GM12878 (cell line): ENCODE measurements around the gene TMEM239. TPM values are rescaled to one million over a fixed set of nuclear protein-coding genes. Genes with fewer than 3 reads are reported as not detected.

Experiments
- DPF2 ChIP-seq: fragments of 450-650 bp; IDR thresholded peaks from 2 replicates; pipeline ENCODE4 v1.6.1; 2017; ENCODE audit warnings: mild to moderate bottlenecking
- E4F1 ChIP-seq: fragments of 450-650 bp; IDR thresholded peaks from 2 replicates; pipeline ENCODE4 v1.6.1; 2018; ENCODE audit warnings: borderline replicate concordance, mild to moderate bottlenecking; ENCODE audit not compliant: partially characterized antibody
- EGR1 ChIP-seq, 2 experiments: IDR thresholded peaks; 1 replicate in 1 of 2; 2 replicates in 1 of 2; pipeline ENCODE4 v1.6.1; 2011 to 2012; ENCODE audit warnings: low read depth in 2 of 2, low read length in 2 of 2, borderline replicate concordance in 1 of 2, mild to moderate bottlenecking in 1 of 2, moderate library complexity in 1 of 2
- ESRRA ChIP-seq: IDR thresholded peaks from 2 replicates; pipeline ENCODE4 v1.6.1; 2012; ENCODE audit warnings: mild to moderate bottlenecking, low read length, improper control_type of control experiment
- KDM1A ChIP-seq: fragments of 200-600 bp; sonication (generic); IDR thresholded peaks from 2 replicates; pipeline ENCODE4 v1.6.1; 2016; ENCODE audit warnings: borderline replicate concordance
- KLF5 ChIP-seq: fragments of 450-650 bp; IDR thresholded peaks from 2 replicates; pipeline ENCODE4 v1.6.1; 2014; ENCODE audit warnings: mild to moderate bottlenecking; ENCODE audit not compliant: partially characterized antibody
- LARP7 ChIP-seq: fragments of 450-650 bp; IDR thresholded peaks from 2 replicates; pipeline ENCODE4 v1.6.1; 2017; ENCODE audit warnings: mild to moderate bottlenecking
- MEF2B ChIP-seq: fragments of 450-650 bp; IDR thresholded peaks from 2 replicates; pipeline ENCODE4 v1.6.1; 2018; ENCODE audit warnings: mild to moderate bottlenecking, moderate library complexity; ENCODE audit not compliant: partially characterized antibody, poor library complexity, severe bottlenecking
- MTA2 ChIP-seq: fragments of 450-650 bp; IDR thresholded peaks from 2 replicates; pipeline ENCODE4 v1.6.1; 2016; ENCODE audit warnings: low read depth, mild to moderate bottlenecking, moderate library complexity
- MXI1 ChIP-seq: fragments of 150-350 bp; IDR thresholded peaks from 2 replicates; pipeline ENCODE4 v1.6.1; 2011; ENCODE audit warnings: low read depth, mild to moderate bottlenecking, inconsistent platforms, low read length, improper control_type of control experiment
- MYC ChIP-seq: IDR thresholded peaks from 2 replicates; pipeline ENCODE4 v1.6.1; 2011; ENCODE audit warnings: mild to moderate bottlenecking, low read length, moderate library complexity, inconsistent platforms; ENCODE audit not compliant: insufficient read depth, insufficient replicate concordance, insufficient read length, severe bottlenecking
- PAX5 ChIP-seq: IDR thresholded peaks from 2 replicates; pipeline ENCODE4 v1.6.1; 2011; ENCODE audit warnings: low read depth, low read length, borderline replicate concordance
- POLR2AphosphoS5 ChIP-seq: IDR thresholded peaks from 2 replicates; pipeline ENCODE4 v1.6.1; 2011; ENCODE audit warnings: mild to moderate bottlenecking, low read length, inconsistent platforms
- RELA ChIP-seq: fragments of 450-650 bp; IDR thresholded peaks from 2 replicates; pipeline ENCODE4 v1.8.0; 2014; ENCODE audit warnings: borderline replicate concordance; ENCODE audit not compliant: partially characterized antibody
- RUNX3 ChIP-seq: IDR thresholded peaks from 2 replicates; pipeline ENCODE4 v1.6.1; 2012; ENCODE audit warnings: low read length, inconsistent platforms
- SMAD5 ChIP-seq: IDR thresholded peaks from 2 replicates; pipeline ENCODE4 v1.6.1; 2016; ENCODE audit warnings: antibody characterized with exemption, low read depth
- USF1 ChIP-seq: IDR thresholded peaks from 2 replicates; pipeline ENCODE4 v1.6.1; 2011; ENCODE audit warnings: borderline replicate concordance, low read depth, mild to moderate bottlenecking, moderate library complexity, mixed read lengths, low read length; ENCODE audit not compliant: insufficient read depth; ENCODE audit errors: extremely low read length
- WRNIP1 ChIP-seq: IDR thresholded peaks from 2 replicates; pipeline ENCODE4 v1.6.1; 2011; ENCODE audit warnings: low read depth, low read length, improper control_type of control experiment, borderline replicate concordance
- YY1 ChIP-seq: IDR thresholded peaks from 2 replicates; pipeline ENCODE4 v1.6.1; 2011; ENCODE audit warnings: low read depth, mild to moderate bottlenecking, low read length
- ZBTB40 ChIP-seq: fragments of 450-650 bp; IDR thresholded peaks from 2 replicates; pipeline ENCODE4 v1.6.1; 2016; ENCODE audit warnings: mild to moderate bottlenecking, moderate library complexity, borderline replicate concordance
- ZNF207 ChIP-seq: fragments of 450-650 bp; IDR thresholded peaks from 2 replicates; pipeline ENCODE4 v1.6.1; 2014; ENCODE audit warnings: antibody characterized with exemption, mild to moderate bottlenecking, borderline replicate concordance
- ZNF274 ChIP-seq: IDR thresholded peaks from one replicate; pipeline ENCODE4 v1.8.0; 2011; ENCODE audit not compliant: insufficient read length, insufficient read depth
- ZNF384 ChIP-seq: IDR thresholded peaks from 2 replicates; pipeline ENCODE4 v1.6.1; 2012; ENCODE audit warnings: low read depth, mild to moderate bottlenecking, low read length, improper control_type of control experiment, borderline replicate concordance
- polyA plus RNA-seq, 11 experiments: library from polyadenylated mRNA; depleted of rRNA in 4 of 11; unstranded in 6 of 11; stranded (reverse) in 5 of 11; fragments of >200 nt; fragmentation: Nextera tagmentation in 4 of 11; fragmentation: Illumina TruSeq in 1 of 11; extraction: Ambion mirVana in 4 of 11; extraction: Trizol in 1 of 11; gene quantifications; 1 replicate in 1 of 11; 2 replicates in 10 of 11; pipeline versions ENCODE4 v1.2.1 to v1.2.3, GENCODE V29; 2011 to 2016; ENCODE audit warnings: inconsistent platforms in 2 of 11, missing spikeins in 2 of 11, low read depth in 1 of 11
- total RNA-seq, 4 experiments: library from RNA; depleted of rRNA in 3 of 4; stranded (reverse); fragments of >200 nt in 3 of 4; fragmentation: Illumina TruSeq in 1 of 4; extraction: Trizol in 1 of 4; gene quantifications; 2 replicates each; pipeline versions ENCODE4 v1.2.1 to v1.2.3, GENCODE V29; 2013 to 2021

The TMEM239 gene
- total and polyA plus RNA-seq, 10 of the 15 experiments (the other 5 are each of a cell fraction or from before 2014, with no cell fraction given) = not detected

GRCh38 chr20:2840138-2840966, 24.2 kb downstream of the TMEM239 start, which contains the start of the genes PCED1A and VPS16 (continued):
- TF ChIP-seq KLF5 = peak; percentile 88
- TF ChIP-seq E4F1 = peak; percentile 76
- no peak for TF ChIP-seq WRNIP1
- TF ChIP-seq RELA = peak; percentile 35
- TF ChIP-seq SMAD5 = 0 out of 2 replicates have a peak, but pooled peaks have one; percentile 22
- TF ChIP-seq ZNF274 = no peak
- peak; percentile 65; the same call in 1 of the 2 replicates for TF ChIP-seq PAX5
- peak; percentile 90 for TF ChIP-seq ZBTB40
- TF ChIP-seq ZNF207 = peak; percentile 82; the same call in 1 of the 2 replicates
- peak; percentile 23 for TF ChIP-seq MYC
- TF ChIP-seq MEF2B = peak; percentile 36
- TF ChIP-seq KDM1A = no peak
- peak; percentile 81 for TF ChIP-seq POLR2AphosphoS5
- peak; percentile 99 for TF ChIP-seq USF1
- peak; percentile 74 for TF ChIP-seq DPF2
- no peak for TF ChIP-seq ESRRA
- peak; percentile 90 for TF ChIP-seq LARP7
- peak in 1 of 2 experiments; percentile 22; a peak in 2 of 3 replicates for TF ChIP-seq EGR1 (IDR thresholded peaks at IDR 0.05; ENCODE audit: borderline replicate concordance in 1 of 2, low read depth in 2 of 2, low read length in 2 of 2)
- TF ChIP-seq ZNF384 = no peak
- TF ChIP-seq YY1 = peak; percentile 100
- peak; percentile 52 for TF ChIP-seq MXI1
- TF ChIP-seq RUNX3 = peak; percentile 41
- TF ChIP-seq MTA2 = no peak
